ENCODE data around the gene KATNBL1.
"Not testable (repeated sequence)": the region's sequence is repeated elsewhere in the genome, so short reads cannot be mapped to it uniquely, and the experiment has no call there.

KATNBL1 gene

GRCh38 chr15:34193272-34193671 is 16.6 kb downstream of the KATNBL1 start:
- DNase-seq, result not testable (repeated sequence)

DNA sequence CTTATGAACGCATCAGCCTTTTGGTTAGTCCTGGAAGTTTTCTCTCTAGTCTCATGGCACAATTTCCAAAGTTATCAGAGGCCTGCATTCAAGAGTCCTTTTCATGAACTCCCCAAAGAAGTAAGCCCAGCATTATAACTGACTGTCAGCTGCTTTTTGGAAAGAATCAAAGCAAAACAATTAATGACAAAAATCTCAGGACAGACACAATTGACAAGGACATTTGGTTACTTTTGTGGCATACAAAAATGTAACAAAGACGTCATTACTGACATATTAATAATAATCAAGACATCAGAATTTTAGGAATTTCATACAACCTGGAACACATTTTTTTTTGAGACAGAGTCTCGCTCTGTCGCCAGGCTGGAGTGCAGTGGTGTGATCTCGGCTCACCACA is 21.2 kb downstream of the KATNBL1 start:
- DNase-seq, result no peak

DNA sequence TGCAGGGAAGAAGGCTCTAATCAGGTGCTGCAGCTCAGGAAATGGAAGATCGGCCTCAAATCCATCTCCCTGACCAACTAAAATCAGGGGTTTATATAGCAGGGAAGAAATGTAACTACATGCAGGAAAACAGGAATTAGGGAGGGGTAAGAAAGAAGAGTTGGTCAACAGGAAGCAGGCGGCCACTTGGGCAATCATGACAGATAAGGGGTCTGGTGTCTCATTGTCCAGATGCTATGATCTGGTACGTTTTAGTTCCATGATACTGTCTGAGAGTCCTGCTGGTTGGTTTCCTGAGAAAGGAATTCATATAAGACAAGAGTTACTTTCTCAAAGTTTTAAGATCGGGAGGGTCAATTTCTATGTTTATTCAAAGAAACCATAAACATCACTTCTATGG is 24.2 kb downstream of the KATNBL1 start:
- no peak for DNase-seq

GRCh38 chr15:34182942-34183341 is 27.0 kb downstream of the KATNBL1 start:
- no peak for DNase-seq

DNA sequence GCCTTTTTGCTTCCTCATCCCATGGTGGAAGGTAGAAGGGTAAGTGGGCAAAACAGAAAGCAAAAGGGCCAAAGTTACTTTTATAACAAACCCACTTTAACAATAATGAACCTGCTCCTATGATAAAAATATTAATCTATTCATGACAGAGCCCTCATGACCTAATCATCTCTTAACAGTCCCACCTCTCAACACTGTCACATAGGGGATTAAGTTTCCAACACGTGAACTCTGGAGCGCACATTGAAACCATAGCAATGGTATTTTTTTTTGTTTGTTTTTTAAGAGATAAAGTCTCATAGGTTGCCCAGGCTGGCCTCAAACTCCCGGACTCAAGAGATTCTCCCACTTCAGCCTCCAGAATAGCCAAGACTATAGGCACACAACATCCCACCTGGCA is 30.7 kb downstream of the KATNBL1 start:
- no peak for DNase-seq

DNA sequence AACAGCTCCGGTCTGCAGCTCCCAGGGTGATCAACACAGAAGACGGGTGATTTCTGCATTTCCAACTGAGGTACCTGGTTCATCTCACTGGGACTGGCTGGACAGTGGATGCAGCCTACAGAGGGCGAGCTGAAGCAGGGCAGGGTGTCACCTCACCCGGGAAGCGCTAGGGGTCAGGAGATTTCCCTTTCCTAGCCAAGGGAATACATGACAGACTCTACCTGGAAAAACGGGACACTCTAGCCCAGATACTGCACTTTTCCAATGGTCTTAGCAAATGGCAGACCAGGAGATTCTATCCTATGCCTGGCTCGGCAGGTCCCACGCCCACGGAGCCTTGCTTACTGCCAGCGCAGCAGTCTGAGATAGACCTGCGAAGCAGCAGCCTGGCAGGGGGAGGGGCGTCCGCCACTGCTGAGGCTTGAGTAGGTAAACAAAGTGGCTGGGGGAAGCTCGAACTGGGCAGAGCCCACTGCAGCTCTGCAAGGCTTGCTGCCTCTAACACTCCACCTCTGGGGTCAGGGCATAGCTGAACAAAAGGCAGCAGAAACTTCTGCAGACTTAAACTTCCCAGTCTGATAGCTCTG is 43.8 kb downstream of the KATNBL1 start:
- DNase-seq, result not testable (repeated sequence)

DNA sequence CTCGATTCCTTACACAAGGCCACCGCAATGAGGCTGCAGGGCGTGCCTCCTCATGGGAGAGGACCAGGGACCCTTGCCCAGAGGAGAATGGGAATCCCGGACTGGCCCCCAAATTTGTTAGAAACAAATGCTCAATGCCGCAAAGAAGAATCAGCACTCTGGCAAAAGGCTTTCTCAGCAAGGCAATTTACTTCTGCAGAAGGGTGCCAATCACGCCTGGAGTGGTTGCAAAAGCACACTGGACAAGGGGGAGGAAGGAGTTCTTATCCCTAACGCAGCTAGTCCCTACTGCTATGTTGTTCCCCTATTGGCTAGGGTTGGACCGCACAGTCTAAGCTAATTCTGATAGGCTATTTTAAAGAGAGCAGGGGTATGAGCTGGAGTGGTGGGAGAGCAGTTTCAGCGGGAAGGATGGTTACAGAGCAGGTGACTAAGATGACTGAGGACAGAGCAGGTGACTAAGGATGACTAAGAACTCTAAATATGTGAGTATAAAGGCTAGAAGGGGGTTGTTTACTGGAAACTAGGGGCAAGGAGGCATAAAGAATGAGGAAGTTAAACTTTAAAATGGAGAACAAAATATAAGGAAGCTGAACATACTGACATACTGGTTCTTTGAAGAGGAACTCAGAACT is 48.5 kb downstream of the KATNBL1 start:
- no peak for DNase-seq

- no peak for DNase-seq
These were observed 49.2 kb downstream of the KATNBL1 start for GRCh38 chr15:34160735-34161134.

DNA sequence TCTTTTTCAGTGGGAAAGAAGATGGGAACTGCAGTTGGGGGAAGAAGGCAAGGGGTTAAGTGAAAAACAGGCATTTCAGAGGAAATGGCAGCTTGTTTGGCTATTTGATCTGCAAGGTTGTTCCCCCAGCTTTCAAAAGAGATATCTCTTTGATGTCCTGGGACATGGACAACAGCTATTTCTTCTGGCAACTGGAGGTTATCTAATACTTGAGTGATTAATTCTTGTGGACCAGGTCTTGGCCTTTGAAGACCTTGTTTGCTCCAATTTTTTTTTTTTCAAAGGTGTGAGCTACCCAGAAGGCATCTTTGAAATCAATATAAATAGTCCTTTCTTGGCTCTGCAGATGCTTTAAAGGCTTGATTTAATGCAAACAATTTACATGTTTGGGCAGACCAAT is 51.5 kb downstream of the KATNBL1 start:
- no peak for DNase-seq

GRCh38 chr15:34155859-34156258 is 54.0 kb downstream of the KATNBL1 start:
- no peak for DNase-seq

DNA sequence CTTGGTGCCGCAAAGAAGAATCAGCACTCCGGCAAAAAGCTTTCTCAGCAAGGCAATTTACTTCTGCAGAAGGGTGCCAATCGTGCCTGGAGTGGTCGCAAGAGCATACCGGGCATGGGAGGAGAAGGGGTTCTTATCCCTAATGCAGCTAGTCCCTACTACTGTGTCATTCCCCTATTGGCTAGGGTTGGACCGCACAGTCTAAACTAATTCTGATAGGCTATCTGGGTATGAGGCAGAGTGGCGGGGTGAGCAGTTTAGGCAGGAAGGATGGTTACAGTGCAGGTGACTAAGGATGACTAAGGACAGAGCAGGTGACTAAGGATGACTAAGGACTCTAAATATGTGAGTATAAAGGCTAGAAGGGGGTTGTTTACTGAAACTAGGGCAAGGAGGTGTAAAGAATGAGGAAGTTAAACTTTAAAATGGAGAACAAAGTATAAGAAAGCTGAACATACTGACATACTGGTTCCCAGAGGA is 55.1 kb downstream of the KATNBL1 start:
- no peak for DNase-seq

- no peak for DNase-seq
These were observed 62.3 kb downstream of the KATNBL1 start for GRCh38 chr15:34147371-34148140.

DNA sequence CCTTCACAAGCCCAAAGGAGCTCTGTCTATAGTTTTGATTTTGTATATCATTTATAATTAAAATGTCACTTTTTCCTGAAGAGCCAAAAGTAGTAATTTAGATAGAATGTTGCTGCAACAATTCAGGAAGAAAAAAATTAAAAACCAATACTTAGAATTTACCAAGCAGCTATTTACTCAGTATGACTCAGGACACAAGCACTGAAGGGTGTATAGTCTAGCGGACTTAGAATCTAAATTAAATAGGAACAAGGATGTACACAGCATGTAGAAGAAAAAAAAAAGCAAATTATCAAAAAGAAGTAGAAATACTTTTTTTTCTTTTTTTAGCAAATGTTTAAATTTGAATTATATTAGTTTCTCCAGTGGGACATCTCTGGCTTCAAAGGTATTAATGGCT is 76.4 kb downstream of the KATNBL1 start:
- DNase-seq, result no peak

GRCh38 chr15:34132881-34133280 is 77.0 kb downstream of the KATNBL1 start:
- no peak for DNase-seq

GRCh38 chr15:34128898-34129297 is 81.0 kb downstream of the KATNBL1 start:
- DNase-seq, result no peak

GRCh38 chr15:34126522-34126921 is 83.4 kb downstream of the KATNBL1 start:
- DNase-seq, result no peak

GRCh38 chr15:34125945-34126344 is 84.0 kb downstream of the KATNBL1 start:
- no peak for DNase-seq

DNA sequence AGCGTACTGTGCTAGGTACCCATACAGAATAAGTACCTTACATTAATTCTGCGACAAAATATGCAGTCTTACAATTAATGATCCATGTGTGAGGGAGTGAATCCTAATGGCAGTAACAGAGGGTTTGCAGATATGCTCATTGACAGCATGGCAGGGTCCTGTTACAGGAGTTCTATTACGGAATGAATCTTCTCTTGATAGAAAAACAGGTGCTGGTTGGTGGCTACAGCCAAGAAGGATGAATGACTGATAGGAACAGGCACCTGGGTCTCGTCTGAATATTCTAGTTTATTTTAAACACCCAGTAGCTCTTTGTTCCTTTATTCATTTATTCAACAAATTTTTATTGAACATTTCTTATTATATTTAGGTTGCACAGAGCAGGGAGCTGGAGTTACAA is 85.2 kb downstream of the KATNBL1 start:
- DNase-seq, result no peak

- no peak for DNase-seq
These were observed 87.1 kb downstream of the KATNBL1 start for GRCh38 chr15:34122771-34123183.

GRCh38 chr15:34121786-34122185 is 88.1 kb downstream of the KATNBL1 start:
- not testable (repeated sequence) for DNase-seq

DNA sequence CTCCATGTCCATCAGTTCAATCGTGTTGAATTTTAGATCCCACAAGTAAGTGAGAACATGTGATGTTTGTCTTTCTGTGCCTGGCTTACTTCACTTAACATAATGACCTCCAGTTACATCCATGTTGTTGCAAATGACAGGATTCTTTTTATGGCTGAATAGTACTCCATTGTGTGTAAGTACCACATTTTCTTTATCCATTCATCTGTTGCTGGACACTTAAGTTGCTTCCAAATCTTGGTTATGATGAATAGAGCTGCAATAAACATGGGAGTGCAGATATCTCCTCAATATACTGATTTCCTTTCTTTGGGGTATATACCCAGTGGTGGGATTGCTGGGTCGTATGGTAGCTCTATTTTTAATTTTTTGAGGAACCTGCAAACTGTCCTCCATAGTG is 89.5 kb downstream of the KATNBL1 start:
- not testable (repeated sequence) for DNase-seq

- no peak for DNase-seq
These were observed 90.6 kb downstream of the KATNBL1 start for GRCh38 chr15:34119291-34119690.

DNA sequence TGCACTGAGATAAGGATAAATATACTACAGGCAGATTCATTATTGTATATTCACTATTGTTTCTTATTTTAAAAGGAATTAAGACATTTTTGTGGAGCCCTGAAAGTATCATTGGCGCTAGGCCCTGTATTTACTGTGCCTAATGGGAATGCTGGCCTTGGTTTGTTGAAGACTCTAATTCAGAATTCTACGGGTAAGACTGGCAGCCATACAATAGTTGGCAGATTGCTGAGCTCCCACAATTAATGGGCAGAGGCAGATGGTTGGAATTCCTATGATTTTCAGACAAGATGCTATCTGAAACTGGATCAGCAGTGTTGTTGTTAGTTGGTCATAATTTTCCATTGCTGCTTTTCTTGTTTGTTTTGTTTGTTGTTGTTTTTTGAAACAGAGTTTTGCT is 93.3 kb downstream of the KATNBL1 start:
- DNase-seq, result no peak

GRCh38 chr15:34114739-34115138 is 95.2 kb downstream of the KATNBL1 start:
- no peak for DNase-seq
